Endothelial cell of umbilical vein (primary cell): ENCODE measurements around the gene GREB1.

Experiments
- CTCF ChIP-seq, 2 donors: IDR thresholded peaks; 1 replicate in 1 of 2; 2 replicates in 1 of 2; pipeline ENCODE4 v1.5.1; 2011; ENCODE audit warnings: low read length in 2 of 2, mild to moderate bottlenecking in 2 of 2, moderate library complexity in 2 of 2, control low read depth in 1 of 2, inconsistent platforms in 1 of 2, low read depth in 1 of 2; ENCODE audit not compliant: insufficient read depth in 1 of 2; ENCODE audit errors: extremely low read depth in 1 of 2
- POLR2AphosphoS5 ChIP-seq: IDR thresholded peaks from 2 replicates; pipeline ENCODE4 v1.6.1; 2012; ENCODE audit warnings: low read depth, mild to moderate bottlenecking, control low read depth, low read length, moderate library complexity; ENCODE audit not compliant: insufficient read depth

- TF ChIP-seq POLR2AphosphoS5, result no peak
- no peak for TF ChIP-seq CTCF (IDR thresholded peaks at IDR 0.05; ENCODE audit: extremely low read depth in 1 of 2, insufficient read depth in 1 of 2, low read depth in 1 of 2, low read length in 2 of 2)
Measured at GRCh38 chr2:11573418-11574175, 39.8 kb downstream of the GREB1 start.
